Gastroesophageal sphincter (tissue), 4 donors: ENCODE results near the gene ARRDC1. TPM values are rescaled to one million over a fixed set of nuclear protein-coding genes. Genes with fewer than 3 reads are reported as not detected.

Source experiments
- ATAC-seq: fragments of 150-250 bp; one replicate; pipeline ENCODE4 v1.9.1; 2016; ENCODE audit warnings: mild to moderate bottlenecking, moderate library complexity
- H3K27ac ChIP-seq, 4 donors: fragments of 200-600 bp; sonication (generic) in 3 of 4; 1 replicate in 3 of 4; 2 replicates in 1 of 4; pipeline ENCODE4 v1.5.1; 2016 to 2019
- H3K27me3 ChIP-seq: fragments of 200-600 bp; sonication (generic); one replicate; pipeline ENCODE4 v1.5.1; 2019
- H3K36me3 ChIP-seq, 2 donors: fragments of 200-600 bp; sonication (generic); one replicate each; pipeline ENCODE4 v1.5.1; 2019; ENCODE audit warnings: control low read depth in 1 of 2
- H3K4me1 ChIP-seq, 3 donors: fragments of 200-600 bp; sonication (generic); 1 replicate in 2 of 3; 2 replicates in 1 of 3; pipeline ENCODE4 v1.5.1; 2016 to 2019; ENCODE audit warnings: control low read depth in 2 of 3
- H3K4me3 ChIP-seq, 2 donors: fragments of 200-600 bp; sonication (generic); one replicate each; pipeline ENCODE4 v1.5.1; 2019; ENCODE audit warnings: mild to moderate bottlenecking in 1 of 2, moderate library complexity in 1 of 2
- H3K9me3 ChIP-seq, 3 donors: fragments of 200-600 bp; sonication (generic); one replicate each; pipeline ENCODE4 v1.5.1; 2017 to 2019; ENCODE audit warnings: control low read depth in 2 of 3
- EP300 ChIP-seq: sonication (generic); formaldehyde crosslinking; IDR thresholded peaks from one replicate; pipeline ENCODE4 v1.6.1; 2017; ENCODE audit warnings: antibody characterized with exemption, mild to moderate bottlenecking
- POLR2A ChIP-seq, 2 donors: fragments of 450-650 bp; IDR thresholded peaks; one replicate each; pipeline ENCODE4 v1.6.1; 2017; ENCODE audit warnings: antibody characterized with exemption in 2 of 2, mild to moderate bottlenecking in 2 of 2, moderate library complexity in 1 of 2
- POLR2AphosphoS5 ChIP-seq: sonication (generic); formaldehyde crosslinking; IDR thresholded peaks from one replicate; pipeline ENCODE4 v1.6.1; 2017; ENCODE audit warnings: antibody characterized with exemption
- WGBS, 2 donors: methylation state at CpG; one replicate each; pipeline ENCODE4 v1.1.5; 2018; ENCODE audit warnings: low coverage in 1 of 2; 5-methylcytosine and 5-hydroxymethylcytosine counted together
- total RNA-seq, 4 donors: library from RNA; depleted of rRNA; stranded (reverse); fragments of >200 nt; gene quantifications; one replicate each; pipeline ENCODE4 v1.1.0, GENCODE V29; 2016
- TF ChIP-seq, protein P1 (sequence below), 4 experiments: fragments of 200-600 bp in 2 of 4; fragments of 450-650 bp in 2 of 4; sonication (generic) in 1 of 4; IDR thresholded peaks; one replicate each; pipeline ENCODE4 v1.5.1; 2017 to 2019; ENCODE audit warnings: antibody characterized with exemption in 4 of 4, mild to moderate bottlenecking in 2 of 4, moderate library complexity in 2 of 4

The ARRDC1 gene, protein sequence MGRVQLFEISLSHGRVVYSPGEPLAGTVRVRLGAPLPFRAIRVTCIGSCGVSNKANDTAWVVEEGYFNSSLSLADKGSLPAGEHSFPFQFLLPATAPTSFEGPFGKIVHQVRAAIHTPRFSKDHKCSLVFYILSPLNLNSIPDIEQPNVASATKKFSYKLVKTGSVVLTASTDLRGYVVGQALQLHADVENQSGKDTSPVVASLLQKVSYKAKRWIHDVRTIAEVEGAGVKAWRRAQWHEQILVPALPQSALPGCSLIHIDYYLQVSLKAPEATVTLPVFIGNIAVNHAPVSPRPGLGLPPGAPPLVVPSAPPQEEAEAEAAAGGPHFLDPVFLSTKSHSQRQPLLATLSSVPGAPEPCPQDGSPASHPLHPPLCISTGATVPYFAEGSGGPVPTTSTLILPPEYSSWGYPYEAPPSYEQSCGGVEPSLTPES
- total RNA-seq: 10 to 100 TPM; 16.0 to 25.1 (median 21.9) TPM

DNA sequence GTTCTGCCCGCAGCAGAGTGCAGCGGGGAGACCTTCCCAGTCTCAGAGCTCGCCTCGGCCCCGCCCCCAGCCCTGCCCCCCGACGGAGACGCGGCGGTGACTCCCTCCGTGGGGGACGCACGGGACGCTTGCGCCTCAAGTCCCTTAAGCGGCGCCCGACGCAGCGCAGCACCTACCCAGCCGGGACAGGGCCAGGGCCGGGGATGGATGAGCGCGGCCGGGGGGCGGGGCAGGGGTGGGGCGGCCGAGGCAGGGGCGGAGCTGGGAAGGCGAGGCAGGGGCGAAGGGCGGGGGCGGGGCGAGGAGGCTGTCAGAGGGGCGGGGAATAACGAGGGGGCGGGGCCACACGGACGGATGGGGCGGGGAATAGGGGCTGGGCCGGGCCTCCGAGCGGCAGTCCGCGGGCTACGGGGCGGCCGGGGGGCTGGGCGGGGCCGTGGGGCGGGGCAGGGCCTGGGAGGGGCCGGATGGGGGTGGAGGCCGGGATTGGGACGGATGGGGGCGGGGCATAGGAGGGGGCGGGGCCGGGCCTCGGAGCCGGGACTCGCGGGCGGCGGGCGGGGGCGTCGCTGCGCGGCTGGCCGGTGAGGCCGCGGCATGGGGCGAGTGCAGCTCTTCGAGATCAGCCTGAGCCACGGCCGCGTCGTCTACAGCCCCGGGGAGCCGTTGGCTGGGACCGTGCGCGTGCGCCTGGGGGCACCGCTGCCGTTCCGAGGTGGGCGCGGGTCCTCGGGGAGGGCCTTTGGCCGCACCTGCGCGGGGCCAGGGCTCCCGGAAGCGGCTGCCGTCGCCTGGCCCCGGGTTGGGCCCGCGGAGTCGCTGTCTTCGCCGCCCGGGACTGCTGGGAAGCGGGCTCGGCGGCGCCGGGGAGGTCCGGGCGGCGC is at the start of gene ARRDC1:
TSS of gene ARRDC1 (plus strand) at position 566 of the 884 bp plus-strand sequence. CDS start at position 598, 32 bp downstream.
- peak within 1 kb of the TSS; percentile 77 to 96 for H3K4me3 ChIP-seq
- H3K9me3 ChIP-seq: no peaks in the 10 kb centered on the region
- no peak for TF ChIP-seq POLR2AphosphoS5
- TF ChIP-seq POLR2A (IDR thresholded peaks at IDR 0.05): peak; percentile 58
- no peaks in the 10 kb centered on the region for H3K36me3 ChIP-seq
- no CpG with 5 or more reads among the region's 111 CpGs for WGBS, 2 donors
- peak within 1 kb of the TSS; percentile 11 to 91 (median 84) for H3K27ac ChIP-seq
- ATAC-seq: peak; percentile 93
- H3K27me3 ChIP-seq: no peaks in the 10 kb centered on the region
- peaks cover 0 to 46% (median 20%) of the 10 kb centered on the region in 3 donors for H3K4me1 ChIP-seq

DNA sequence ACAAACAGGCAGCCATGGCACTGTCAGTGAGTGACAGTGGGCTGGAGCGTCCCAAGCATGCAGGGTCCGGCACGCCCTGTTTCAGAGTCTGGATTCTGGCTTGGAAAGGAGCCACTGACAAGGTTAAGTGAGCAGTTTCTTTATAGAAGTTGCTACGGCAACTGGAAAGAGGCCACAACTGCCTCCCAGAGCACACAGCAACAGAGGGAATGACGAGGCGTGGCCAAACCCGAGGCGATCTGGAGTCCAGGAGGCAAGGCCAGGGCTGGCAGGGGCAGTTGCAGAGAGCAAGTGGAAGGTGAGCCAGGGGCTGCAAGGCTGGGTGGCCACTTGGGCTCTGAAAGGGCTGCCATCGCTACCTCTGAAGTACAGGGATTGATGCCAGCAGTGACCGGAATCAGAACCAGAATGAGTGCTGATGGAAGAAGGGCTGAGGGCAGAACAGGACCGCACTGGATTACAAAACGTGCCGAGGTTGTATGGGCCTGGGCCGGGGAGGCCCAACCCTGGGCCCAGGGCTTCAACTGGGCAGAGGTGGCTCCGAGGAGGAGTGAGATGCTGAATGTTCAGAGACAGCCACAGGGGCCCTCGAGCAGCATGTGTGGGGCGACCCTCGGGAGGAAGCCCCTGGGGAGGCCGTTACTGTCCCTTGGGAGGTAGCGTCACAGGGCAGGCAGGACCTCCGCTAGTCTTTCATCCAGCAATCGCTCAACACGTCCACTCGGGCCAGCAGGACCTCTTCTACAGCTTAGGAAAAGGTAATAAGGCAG is 49.2 kb upstream of the ARRDC1 start:
- H3K9me3 ChIP-seq: no peaks in the 10 kb centered on the region
- WGBS, 2 donors: 33 to 47% methylated on average over 5 to 7 of the region's 24 CpGs
- no peaks in the 10 kb centered on the region for H3K27me3 ChIP-seq

DNA sequence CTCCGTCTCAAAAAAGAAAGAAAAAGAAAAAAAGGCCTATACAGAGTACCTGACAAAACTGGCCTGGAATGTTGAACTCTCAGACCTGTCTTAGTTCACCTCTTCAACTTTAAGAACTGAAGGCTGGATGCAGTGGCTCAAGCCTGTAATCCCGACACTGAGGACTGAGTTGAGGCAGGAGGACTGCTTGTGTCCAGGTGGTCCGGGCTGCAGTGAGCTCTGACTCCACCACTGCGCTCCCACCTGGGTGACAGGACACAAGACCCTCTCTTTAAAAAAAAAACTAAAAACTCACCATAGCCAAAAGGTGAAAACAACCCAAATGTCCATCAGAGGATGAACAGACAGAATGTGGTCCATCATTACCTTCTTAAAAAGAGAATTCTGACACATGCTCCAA is 47.4 kb upstream of the ARRDC1 start:
- H3K36me3 ChIP-seq: peaks cover 0 to 88% of the 10 kb centered on the region in 2 donors
- no peak for ATAC-seq
- H3K4me1 ChIP-seq: peaks cover 0 to 17% (median 0%) of the 10 kb centered on the region in 3 donors
- no peak overlapping the region for H3K4me3 ChIP-seq
- WGBS, 2 donors: 90 to 96% methylated on average over 3 to 4 of the region's 4 CpGs
- no peak for TF ChIP-seq POLR2AphosphoS5
- TF ChIP-seq, protein P1, sequence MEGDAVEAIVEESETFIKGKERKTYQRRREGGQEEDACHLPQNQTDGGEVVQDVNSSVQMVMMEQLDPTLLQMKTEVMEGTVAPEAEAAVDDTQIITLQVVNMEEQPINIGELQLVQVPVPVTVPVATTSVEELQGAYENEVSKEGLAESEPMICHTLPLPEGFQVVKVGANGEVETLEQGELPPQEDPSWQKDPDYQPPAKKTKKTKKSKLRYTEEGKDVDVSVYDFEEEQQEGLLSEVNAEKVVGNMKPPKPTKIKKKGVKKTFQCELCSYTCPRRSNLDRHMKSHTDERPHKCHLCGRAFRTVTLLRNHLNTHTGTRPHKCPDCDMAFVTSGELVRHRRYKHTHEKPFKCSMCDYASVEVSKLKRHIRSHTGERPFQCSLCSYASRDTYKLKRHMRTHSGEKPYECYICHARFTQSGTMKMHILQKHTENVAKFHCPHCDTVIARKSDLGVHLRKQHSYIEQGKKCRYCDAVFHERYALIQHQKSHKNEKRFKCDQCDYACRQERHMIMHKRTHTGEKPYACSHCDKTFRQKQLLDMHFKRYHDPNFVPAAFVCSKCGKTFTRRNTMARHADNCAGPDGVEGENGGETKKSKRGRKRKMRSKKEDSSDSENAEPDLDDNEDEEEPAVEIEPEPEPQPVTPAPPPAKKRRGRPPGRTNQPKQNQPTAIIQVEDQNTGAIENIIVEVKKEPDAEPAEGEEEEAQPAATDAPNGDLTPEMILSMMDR (IDR thresholded peaks at IDR 0.05): no peak
- no peak for TF ChIP-seq POLR2A (IDR thresholded peaks at IDR 0.05)
- TF ChIP-seq EP300: no peak
- no peak overlapping the region for H3K27ac ChIP-seq
- H3K27me3 ChIP-seq: no peaks in the 10 kb centered on the region
- no peaks in the 10 kb centered on the region for H3K9me3 ChIP-seq

More for the DNA sequence above, 49.2 kb upstream of the ARRDC1 start:
- ATAC-seq: no peak
- Histone ChIP-seq H3K27ac (peak overlapping the region in 3 of 4 donors; percentile 4 to 61 (median 55)), H3K4me3 (no peak overlapping the region), H3K36me3 (peaks cover 0 to 74% of the 10 kb centered on the region in 2 donors), H3K4me1 (peaks cover 0 to 30% (median 4%) of the 10 kb centered on the region in 3 donors)
- TF ChIP-seq POLR2A (IDR thresholded peaks at IDR 0.05) (no peak), POLR2AphosphoS5 (no peak), EP300 (no peak)
- TF ChIP-seq, protein P1 (IDR thresholded peaks at IDR 0.05): no peak

DNA sequence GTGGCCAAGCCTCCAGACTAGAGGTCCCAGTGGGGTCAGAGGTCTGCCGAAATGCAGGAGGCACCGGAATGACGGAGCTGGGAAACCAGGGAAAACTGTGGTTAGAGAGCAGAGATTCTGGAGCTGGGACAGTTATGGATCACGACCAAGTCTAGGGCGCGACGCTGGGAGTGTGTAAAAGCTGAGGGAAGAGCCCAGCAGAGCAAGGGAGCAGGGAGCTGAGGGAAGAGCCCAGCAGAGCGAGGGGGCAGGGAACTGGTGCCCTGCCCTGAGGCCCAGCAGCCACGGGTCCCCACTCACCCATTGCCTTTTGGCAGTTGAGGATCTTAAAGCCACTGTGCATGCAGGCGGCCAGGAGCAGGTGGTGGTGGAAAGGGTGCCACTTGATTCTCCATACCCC is 41.4 kb upstream of the ARRDC1 start:
- ATAC-seq: no peak

More for the DNA sequence above, 41.4 kb upstream of the ARRDC1 start:
- no peaks in the 10 kb centered on the region for H3K9me3 ChIP-seq
- no peak overlapping the region for H3K27ac ChIP-seq
- WGBS, 2 donors: 81 to 83% methylated on average over 6 to 10 of the region's 10 CpGs
- no peaks in the 10 kb centered on the region for H3K4me1 ChIP-seq
- TF ChIP-seq POLR2AphosphoS5 (no peak), EP300 (no peak), POLR2A (IDR thresholded peaks at IDR 0.05) (no peak)
- TF ChIP-seq, protein P1 (IDR thresholded peaks at IDR 0.05): no peak
- H3K4me3 ChIP-seq: no peak overlapping the region
- H3K36me3 ChIP-seq: peaks cover 0 to 59% of the 10 kb centered on the region in 2 donors
- no peaks in the 10 kb centered on the region for H3K27me3 ChIP-seq
